IPS-18a (cell line): ENCODE results near the gene GLIS2.
A peak's percentile ranks its signal among the peaks of the same experiment; 100 is the strongest.

Experiments
- H3K27ac ChIP-seq: one replicate; pipeline ENCODE4 v1.5.1; 2013; ENCODE audit warnings: low read length
- H3K27me3 ChIP-seq: one replicate; pipeline ENCODE4 v1.6.1; 2013; ENCODE audit warnings: mild to moderate bottlenecking, low read length; ENCODE audit not compliant: control insufficient read depth, insufficient read depth
- H3K36me3 ChIP-seq: one replicate; pipeline ENCODE4 v1.6.1; 2013; ENCODE audit warnings: low read depth, low read length; ENCODE audit not compliant: control insufficient read depth
- H3K4me1 ChIP-seq: one replicate; pipeline ENCODE4 v1.6.1; 2013; ENCODE audit warnings: low read depth, low read length; ENCODE audit not compliant: control insufficient read depth
- H3K4me3 ChIP-seq: one replicate; pipeline ENCODE4 v1.5.1; 2013; ENCODE audit warnings: low read length
- H3K9ac ChIP-seq: one replicate; pipeline ENCODE4 v1.6.1; 2013; ENCODE audit warnings: mild to moderate bottlenecking, low read length, moderate library complexity
- H3K9me3 ChIP-seq: one replicate; pipeline ENCODE4 v1.6.1; 2013; ENCODE audit warnings: low read depth, low read length; ENCODE audit not compliant: control insufficient read depth

GLIS2 gene

GRCh38 chr16:4372001-4372577, 56.2 kb downstream of the GLIS2 start:
- H3K4me1 ChIP-seq, result peaks cover 23% of the 10 kb centered on the region
- peak overlapping the region; percentile 76 for H3K4me3 ChIP-seq
- H3K27me3 ChIP-seq, result peaks cover 9% of the 10 kb centered on the region
- H3K9me3 ChIP-seq, result no peaks in the 10 kb centered on the region
- no peak overlapping the region for H3K27ac ChIP-seq
- H3K36me3 ChIP-seq, result no peaks in the 10 kb centered on the region
- H3K9ac ChIP-seq, result no peak overlapping the region

- no peaks in the 10 kb centered on the region for H3K36me3 ChIP-seq
- H3K4me3 ChIP-seq, result peak overlapping the region; percentile 76
- no peak overlapping the region for H3K9ac ChIP-seq
- peaks cover 28% of the 10 kb centered on the region for H3K4me1 ChIP-seq
- H3K27me3 ChIP-seq, result peaks cover 9% of the 10 kb centered on the region
- H3K9me3 ChIP-seq, result no peaks in the 10 kb centered on the region
- no peak overlapping the region for H3K27ac ChIP-seq
Measured at GRCh38 chr16:4372578-4373355, 56.9 kb downstream of the GLIS2 start.

- H3K36me3 ChIP-seq, result no peaks in the 10 kb centered on the region
- H3K4me3 ChIP-seq, result peak overlapping the region; percentile 76
- peaks cover 9% of the 10 kb centered on the region for H3K27me3 ChIP-seq
- H3K27ac ChIP-seq, result no peak overlapping the region
- peaks cover 33% of the 10 kb centered on the region for H3K4me1 ChIP-seq
- no peaks in the 10 kb centered on the region for H3K9me3 ChIP-seq
- H3K9ac ChIP-seq, result peak overlapping the region; percentile 15
Measured at GRCh38 chr16:4373356-4373908, 57.6 kb downstream of the GLIS2 start.

- Histone ChIP-seq H3K27me3 (peaks cover 9% of the 10 kb centered on the region), H3K4me1 (peaks cover 33% of the 10 kb centered on the region), H3K27ac (no peak overlapping the region), H3K9me3 (no peaks in the 10 kb centered on the region), H3K36me3 (no peaks in the 10 kb centered on the region), H3K4me3 (peak overlapping the region; percentile 76), H3K9ac (peak overlapping the region; percentile 15)
Measured at GRCh38 chr16:4373909-4374742, 58.3 kb downstream of the GLIS2 start.

- no peak overlapping the region for H3K4me3 ChIP-seq
- H3K27me3 ChIP-seq, result peaks cover 9% of the 10 kb centered on the region
- H3K9ac ChIP-seq, result no peak overlapping the region
- H3K27ac ChIP-seq, result no peak overlapping the region
- H3K9me3 ChIP-seq, result no peaks in the 10 kb centered on the region
- H3K4me1 ChIP-seq, result peaks cover 33% of the 10 kb centered on the region
- no peaks in the 10 kb centered on the region for H3K36me3 ChIP-seq
Measured at GRCh38 chr16:4375717-4376116, 59.9 kb downstream of the GLIS2 start.

GRCh38 chr16:4376126-4376892, 60.4 kb downstream of the GLIS2 start:
- H3K27me3 ChIP-seq, result peaks cover 9% of the 10 kb centered on the region
- no peaks in the 10 kb centered on the region for H3K9me3 ChIP-seq
- H3K27ac ChIP-seq, result no peak overlapping the region
- no peak overlapping the region for H3K4me3 ChIP-seq
- no peak overlapping the region for H3K9ac ChIP-seq
- no peaks in the 10 kb centered on the region for H3K36me3 ChIP-seq
- peaks cover 33% of the 10 kb centered on the region for H3K4me1 ChIP-seq

GRCh38 chr16:4376893-4377572, 61.2 kb downstream of the GLIS2 start:
- H3K36me3 ChIP-seq, result no peaks in the 10 kb centered on the region
- peaks cover 33% of the 10 kb centered on the region for H3K4me1 ChIP-seq
- no peak overlapping the region for H3K27ac ChIP-seq
- H3K9ac ChIP-seq, result no peak overlapping the region
- peaks cover 9% of the 10 kb centered on the region for H3K27me3 ChIP-seq
- no peak overlapping the region for H3K4me3 ChIP-seq
- no peaks in the 10 kb centered on the region for H3K9me3 ChIP-seq

- Histone ChIP-seq H3K4me1 (peaks cover 30% of the 10 kb centered on the region), H3K4me3 (no peak overlapping the region), H3K27me3 (peaks cover 2% of the 10 kb centered on the region), H3K9ac (no peak overlapping the region), H3K9me3 (no peaks in the 10 kb centered on the region), H3K36me3 (no peaks in the 10 kb centered on the region), H3K27ac (no peak overlapping the region)
Measured at GRCh38 chr16:4377573-4378154, 61.8 kb downstream of the GLIS2 start.

GRCh38 chr16:4378161-4378666, 62.3 kb downstream of the GLIS2 start:
- H3K9me3 ChIP-seq, result no peaks in the 10 kb centered on the region
- H3K4me3 ChIP-seq, result no peak overlapping the region
- H3K4me1 ChIP-seq, result peaks cover 25% of the 10 kb centered on the region
- no peaks in the 10 kb centered on the region for H3K27me3 ChIP-seq
- no peaks in the 10 kb centered on the region for H3K36me3 ChIP-seq
- no peak overlapping the region for H3K9ac ChIP-seq
- H3K27ac ChIP-seq, result no peak overlapping the region

GRCh38 chr16:4378999-4379690, 63.3 kb downstream of the GLIS2 start:
- Histone ChIP-seq H3K4me3 (no peak overlapping the region), H3K27me3 (no peaks in the 10 kb centered on the region), H3K27ac (no peak overlapping the region), H3K9me3 (no peaks in the 10 kb centered on the region), H3K4me1 (peaks cover 17% of the 10 kb centered on the region), H3K36me3 (no peaks in the 10 kb centered on the region), H3K9ac (no peak overlapping the region)
